Lower lobe of right lung (tissue), 2 donors: ENCODE measurements around the gene HACL1. TPM values are rescaled to one million over a fixed set of nuclear protein-coding genes. Genes with fewer than 3 reads are reported as not detected.
A peak's percentile ranks its signal among the peaks of the same experiment; 100 is the strongest.

Source experiments
- ATAC-seq, 2 donors: fragments of 200-7000 bp; cut with Tn5 transposase; one replicate each; pipeline ENCODE4 v1.9.1; 2020 to 2022; ENCODE audit warnings: mild to moderate bottlenecking in 2 of 2, moderate library complexity in 2 of 2
- DNase-seq: peaks from one replicate; pipeline ENCODE4 v3.0.0-alpha.2; 2020
- H3K27ac ChIP-seq: fragments of 200-600 bp; one replicate; pipeline ENCODE4 v1.8.0; 2022
- H3K27me3 ChIP-seq: fragments of 200-600 bp; one replicate; pipeline ENCODE4 v1.8.0; 2022; ENCODE audit warnings: low read depth
- H3K36me3 ChIP-seq: fragments of 200-600 bp; one replicate; pipeline ENCODE4 v1.8.0; 2022; ENCODE audit warnings: mild to moderate bottlenecking
- H3K4me1 ChIP-seq: fragments of 200-600 bp; one replicate; pipeline ENCODE4 v1.8.0; 2022
- H3K4me3 ChIP-seq: fragments of 200-600 bp; one replicate; pipeline ENCODE4 v1.8.0; 2022; ENCODE audit warnings: mild to moderate bottlenecking
- H3K9me3 ChIP-seq: fragments of 200-600 bp; one replicate; pipeline ENCODE4 v1.8.0; 2022
- CTCF ChIP-seq: fragments of 200-600 bp; IDR thresholded peaks from one replicate; pipeline ENCODE4 v1.8.0; 2022; ENCODE audit warnings: antibody characterized with exemption, mild to moderate bottlenecking
- intact Hi-C: fragments of 100-400 bp; cut with DNase I; formaldehyde crosslinking; loops from one replicate; pipeline ENCODE4 v1.11.0; 2022
- total RNA-seq: library from RNA; stranded (reverse); fragmentation: NEBNext Ultra II Directional; extraction: Animal tissue kit (Norgen Biotek cat#: 25700); gene quantifications from one replicate; pipeline ENCODE4 v1.2.1, GENCODE V29; 2021
- donor health status: DM: no; HTN: yes; CAD: no; lungs with severe emphysema.

The HACL1 gene
- total RNA-seq, 1 donor from 2014 or later = 21.2 TPM

GRCh38 chr3:15601046-15601398, 347 bp downstream of the HACL1 start:
- Histone ChIP-seq H3K4me1 (peaks cover 20% of the 10 kb centered on the region), H3K27ac (peak overlapping the region; percentile 88)
- TF ChIP-seq CTCF = no peak

GRCh38 chr3:15595955-15596354, 5.4 kb downstream of the HACL1 start:
- DNase-seq (no peak), ATAC-seq (no peak)
- Histone ChIP-seq H3K9me3 (no peaks in the 10 kb centered on the region), H3K27ac (no peak overlapping the region), H3K36me3 (peaks cover 63% of the 10 kb centered on the region), H3K4me1 (peaks cover 12% of the 10 kb centered on the region), H3K4me3 (no peak overlapping the region), H3K27me3 (no peaks in the 10 kb centered on the region)
- intact Hi-C loops = no loop called here
- TF ChIP-seq CTCF = no peak

More at GRCh38 chr3:15601046-15601398, 347 bp downstream of the HACL1 start:
- no peak for DNase-seq
- Histone ChIP-seq H3K4me3 (peak overlapping the region; percentile 74), H3K9me3 (no peaks in the 10 kb centered on the region), H3K36me3 (peaks cover 32% of the 10 kb centered on the region), H3K27me3 (no peaks in the 10 kb centered on the region)
- intact Hi-C loops = no loop called here
- peak; percentile 20 to 32 for ATAC-seq

GRCh38 chr3:15592968-15593367, 8.4 kb downstream of the HACL1 start:
- Histone ChIP-seq H3K27me3 (no peaks in the 10 kb centered on the region), H3K4me1 (no peaks in the 10 kb centered on the region), H3K9me3 (no peaks in the 10 kb centered on the region), H3K4me3 (no peak overlapping the region), H3K27ac (no peak overlapping the region), H3K36me3 (peaks cover 79% of the 10 kb centered on the region)
- no peak for TF ChIP-seq CTCF
- intact Hi-C loops = no loop called here
- ATAC-seq (no peak), DNase-seq (no peak)

GRCh38 chr3:15591928-15592327, 9.4 kb downstream of the HACL1 start:
- Histone ChIP-seq H3K36me3 (peaks cover 75% of the 10 kb centered on the region), H3K4me1 (no peaks in the 10 kb centered on the region), H3K27ac (no peak overlapping the region), H3K27me3 (no peaks in the 10 kb centered on the region), H3K9me3 (no peaks in the 10 kb centered on the region), H3K4me3 (no peak overlapping the region)
- TF ChIP-seq CTCF = no peak
- intact Hi-C loops = no loop called here
- DNase-seq = no peak
- ATAC-seq = no peak

- ATAC-seq = no peak
- H3K36me3 ChIP-seq = peaks cover 76% of the 10 kb centered on the region
These were observed 10.1 kb downstream of the HACL1 start for GRCh38 chr3:15591242-15591641.

More at GRCh38 chr3:15591242-15591641, 10.1 kb downstream of the HACL1 start:
- H3K4me1 ChIP-seq = no peaks in the 10 kb centered on the region
- H3K4me3 ChIP-seq = no peak overlapping the region
- no peaks in the 10 kb centered on the region for H3K27me3 ChIP-seq
- no peak for TF ChIP-seq CTCF
- intact Hi-C loops = no loop called here
- no peak for DNase-seq
- H3K27ac ChIP-seq = no peak overlapping the region
- no peaks in the 10 kb centered on the region for H3K9me3 ChIP-seq
